Midbrain (tissue), 1 donor: ENCODE measurements around the gene CHST13.

Experiments used
- DNase-seq: peaks from one replicate; lab custom pipeline; 2025; lab: John Stamatoyannopoulos, UW

The CHST13 gene

DNA sequence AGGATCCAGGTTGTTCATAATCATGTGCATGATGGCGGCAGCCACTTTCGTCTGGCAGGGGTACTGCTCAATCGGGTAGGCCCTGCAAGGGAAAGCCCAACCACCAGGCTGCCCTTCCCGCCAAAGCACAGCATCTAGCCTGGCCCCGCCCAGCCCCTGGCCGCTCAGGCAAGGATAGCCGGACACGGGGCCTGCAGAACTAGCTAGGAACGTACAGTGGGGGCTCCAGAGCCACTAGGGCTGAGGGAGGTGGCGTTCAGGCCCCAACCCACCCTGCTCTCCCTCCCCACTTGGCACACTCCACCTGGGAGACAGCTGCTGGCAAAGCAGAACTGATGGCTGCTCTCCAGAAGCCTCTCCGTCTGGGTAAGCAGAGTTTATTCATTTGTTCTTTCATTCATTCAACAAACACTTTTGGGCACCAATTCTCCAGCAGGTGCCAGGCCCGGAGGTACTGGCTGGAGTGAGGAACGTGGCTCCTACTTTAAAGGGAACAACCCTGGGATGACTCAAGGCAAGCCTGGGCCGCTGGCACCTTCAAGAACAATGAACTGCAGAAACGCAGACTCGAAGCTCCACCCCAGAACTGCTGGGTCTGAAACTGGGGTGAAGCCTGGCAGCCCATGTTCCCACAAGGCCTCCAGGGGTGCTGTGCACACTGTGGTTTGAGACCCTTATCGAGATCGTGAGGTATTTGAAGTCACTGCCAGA lies 14.2 kb upstream of the CHST13 start:
- DNase-seq, result no peak

GRCh38 chr3:126510308-126510910 lies 13.5 kb upstream of the CHST13 start:
- DNase-seq, result no peak

DNA sequence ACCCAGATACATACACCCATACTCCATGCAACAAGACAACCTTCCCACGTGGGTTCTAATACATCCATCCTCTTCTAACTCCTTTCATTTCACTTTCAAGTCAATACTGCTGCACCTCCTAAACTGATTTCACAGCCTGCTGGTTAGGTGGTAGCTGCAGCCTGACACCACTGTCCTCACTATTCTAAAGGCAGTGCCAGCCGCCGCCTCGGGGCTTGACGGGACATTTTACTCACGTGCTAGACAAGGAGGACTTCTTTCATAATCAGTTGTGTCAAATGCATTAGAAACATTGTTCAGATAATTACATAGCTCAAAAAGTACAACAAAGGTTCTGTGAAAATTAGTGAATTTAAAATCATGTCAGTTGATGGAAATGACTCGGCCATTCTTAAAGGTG lies 12.7 kb upstream of the CHST13 start:
- no peak for DNase-seq

DNA sequence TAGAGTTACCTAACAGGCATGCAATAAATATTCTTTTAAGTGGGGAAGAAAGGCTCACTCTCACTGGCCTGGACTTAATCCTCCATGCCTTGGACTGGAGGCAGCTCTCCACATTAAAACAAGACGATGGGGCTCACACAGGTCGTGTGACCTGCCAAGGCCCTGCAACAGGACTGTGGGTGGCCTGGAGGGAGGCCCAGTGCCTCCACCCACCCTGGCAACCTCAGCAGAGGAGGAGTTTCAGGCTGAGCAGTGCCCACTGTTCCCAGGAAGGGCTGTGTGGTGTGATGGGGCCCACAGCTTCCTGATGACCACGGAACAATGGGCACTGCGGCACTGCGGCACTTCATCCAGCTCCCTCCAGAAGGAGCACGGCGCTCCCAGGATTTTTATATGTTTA lies 11.9 kb upstream of the CHST13 start:
- DNase-seq, result peak; percentile 63

- DNase-seq, result no peak
Observed at GRCh38 chr3:126512916-126513650, 10.9 kb upstream of the CHST13 start.

DNA sequence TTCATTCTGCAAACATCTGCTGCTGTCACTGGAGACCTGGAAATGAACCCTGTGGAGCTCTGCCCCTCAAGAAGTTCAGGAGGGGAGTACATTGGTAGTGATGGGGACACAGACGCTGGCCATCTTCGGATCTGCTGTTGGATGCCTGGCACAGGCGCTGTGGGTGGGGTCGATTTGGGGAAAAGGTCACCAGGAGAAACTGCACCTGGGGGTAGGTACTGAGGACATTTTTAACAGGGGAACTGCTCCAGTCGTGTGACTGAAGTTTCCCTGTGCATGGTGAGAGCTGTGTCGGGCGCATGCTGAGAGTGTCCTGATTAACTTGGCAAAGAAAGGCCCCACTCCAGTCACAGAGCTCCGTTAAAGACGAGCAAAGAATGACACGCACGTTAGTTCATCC lies 9.8 kb upstream of the CHST13 start:
- DNase-seq, result no peak

DNA sequence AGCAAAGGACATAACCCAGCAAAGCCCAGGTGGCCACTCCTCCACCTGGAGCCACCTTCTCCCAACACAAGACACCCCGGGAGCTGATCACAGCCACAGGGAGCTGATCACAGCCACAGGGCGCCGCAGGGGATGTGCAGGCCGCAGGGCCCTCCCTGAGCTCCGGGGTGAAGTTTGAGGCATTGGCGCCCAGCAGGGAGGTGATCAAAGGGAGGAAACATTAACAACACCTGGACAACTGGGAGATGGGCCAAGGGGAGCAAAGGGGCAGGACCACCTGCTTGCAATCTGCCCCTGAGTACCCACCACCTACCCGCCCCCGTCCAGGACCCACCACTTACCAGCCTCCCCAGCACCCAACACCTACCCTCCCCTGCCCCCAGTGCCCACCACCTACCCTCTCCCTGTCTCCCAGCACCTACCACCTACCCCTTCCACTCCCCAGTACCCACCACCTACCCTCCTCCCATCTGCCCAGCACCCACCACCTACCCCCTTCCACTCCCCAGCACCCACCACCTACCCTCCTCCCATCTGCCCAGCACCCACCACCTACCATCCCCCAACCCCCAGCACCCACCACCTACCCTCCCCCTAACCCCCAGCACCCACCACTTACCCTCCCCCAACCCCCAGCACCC lies 8.8 kb upstream of the CHST13 start:
- DNase-seq, result no peak

DNA sequence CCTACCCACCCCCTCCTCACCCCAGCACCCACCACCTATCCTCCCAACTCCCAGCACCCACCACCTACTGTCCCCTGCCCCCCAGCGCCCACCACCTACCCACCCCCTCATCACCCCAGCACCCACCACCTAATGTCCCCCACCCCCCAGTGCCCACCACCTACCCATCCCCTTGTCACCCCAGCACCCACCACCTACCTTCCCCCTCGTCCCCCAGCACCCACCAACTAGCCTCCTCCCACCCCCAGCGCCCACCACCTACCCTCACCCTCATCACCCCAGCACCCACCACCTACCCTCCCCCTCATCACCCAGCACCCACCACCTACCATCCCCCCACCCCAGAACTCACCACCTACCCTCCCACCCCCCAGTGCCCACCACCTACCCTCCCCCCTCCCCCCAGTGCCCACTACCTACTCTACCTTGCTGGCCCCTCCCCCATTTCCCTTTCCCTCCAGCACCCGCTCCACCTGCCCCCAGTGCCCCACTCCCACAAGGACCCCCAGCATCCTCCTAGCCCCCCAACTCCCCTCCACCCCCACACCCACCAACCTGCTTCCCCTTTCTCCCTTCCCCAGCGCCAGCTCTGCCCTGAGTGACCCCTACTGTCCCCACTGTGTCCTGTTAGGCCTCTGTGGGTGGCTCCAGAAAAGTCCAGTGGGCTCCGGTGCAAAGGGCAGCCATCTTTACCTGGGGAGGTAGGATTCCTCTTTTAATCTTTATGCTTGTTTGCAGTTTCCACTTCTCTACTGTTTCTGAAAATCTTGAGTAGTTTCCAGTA lies 7.6 kb upstream of the CHST13 start:
- DNase-seq, result no peak

DNA sequence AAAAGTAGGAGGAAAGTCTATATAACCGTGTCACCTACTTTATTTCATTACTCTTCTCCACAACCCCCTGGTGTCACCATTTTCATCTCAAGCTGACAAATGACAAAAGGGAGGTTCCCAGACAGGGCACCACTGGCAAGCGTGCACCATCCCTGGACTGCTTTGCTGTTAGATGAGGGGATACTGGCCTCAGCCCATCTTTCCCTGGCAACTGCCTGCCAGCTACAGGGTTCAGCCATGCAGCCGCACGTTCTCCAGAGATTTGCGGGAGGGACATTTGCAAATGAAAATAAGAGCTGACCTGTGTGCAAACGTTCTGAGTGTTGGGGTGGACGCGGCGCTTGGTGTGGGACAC lies 7.0 kb upstream of the CHST13 start:
- DNase-seq, result no peak

- no peak for DNase-seq
Observed at GRCh38 chr3:126517291-126517951, 6.5 kb upstream of the CHST13 start, which contains the start of gene UROC1. UROC1 (minus strand) TSS chr3:126517773; CDS start chr3:126517719, 54 bp downstream.

- DNase-seq, result no peak
Observed at GRCh38 chr3:126517986-126518778, 5.8 kb upstream of the CHST13 start.

- DNase-seq, result no peak
Observed at GRCh38 chr3:126518779-126519177, 5.2 kb upstream of the CHST13 start.

GRCh38 chr3:126519506-126520455 lies 4.2 kb upstream of the CHST13 start:
- DNase-seq, result no peak

- DNase-seq, result no peak
Observed at GRCh38 chr3:126521122-126521891, 2.6 kb upstream of the CHST13 start.

- DNase-seq, result peak; percentile 64
Observed at GRCh38 chr3:126522363-126522788, 1.6 kb upstream of the CHST13 start.

- no peak for DNase-seq
Observed at GRCh38 chr3:126524429-126524988, 554 bp downstream of the CHST13 start.

DNA sequence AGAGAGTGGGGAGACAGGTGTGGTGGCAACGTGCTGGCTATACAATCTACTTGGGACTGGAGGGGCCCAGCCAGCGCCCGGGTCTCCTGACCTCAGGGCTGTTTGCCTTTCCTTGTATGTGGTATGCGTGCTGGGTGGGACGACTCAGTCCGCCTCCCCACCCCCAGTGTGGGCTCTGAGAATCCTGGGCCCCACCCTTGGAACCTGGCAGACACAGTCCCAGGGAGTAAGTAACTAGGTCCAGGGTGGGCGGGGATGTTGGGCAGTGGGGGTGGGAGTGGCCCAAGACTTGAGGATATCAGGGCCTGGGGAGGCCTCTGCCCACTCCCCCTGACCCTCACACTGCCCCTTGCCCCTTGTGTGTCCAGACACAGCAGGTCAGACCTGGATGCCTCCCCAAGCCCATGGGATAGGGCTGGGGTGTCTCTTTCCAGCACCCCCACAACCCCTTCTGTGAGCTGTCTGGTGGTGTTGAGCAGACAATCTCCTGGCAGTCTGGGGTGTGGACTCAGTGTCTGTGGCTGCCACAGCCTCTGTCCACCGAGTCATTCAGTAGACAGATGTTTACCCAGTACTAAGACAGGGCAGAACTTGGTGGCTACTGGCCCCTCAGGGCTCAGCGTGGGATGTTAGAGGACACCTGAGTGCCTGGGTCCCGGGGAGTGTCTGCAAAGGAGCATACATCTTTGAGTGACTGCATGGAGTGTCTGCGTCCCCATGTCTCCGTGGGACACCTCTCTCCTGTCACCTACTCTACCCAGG lies 1.3 kb downstream of the CHST13 start:
- no peak for DNase-seq
